GM21737 (cell line): Measurements from ENCODE around the gene LNP1.
A peak's percentile ranks its signal among the peaks of the same experiment; 100 is the strongest.

Experiments used
- ATAC-seq: cut with Tn5 transposase; IDR thresholded peaks from one replicate; pipeline ENCODE4 v1.9.1; 2021; ENCODE audit warnings: mild to moderate bottlenecking, moderate library complexity; ENCODE audit not compliant: unreplicated experiment

The LNP1 gene

DNA sequence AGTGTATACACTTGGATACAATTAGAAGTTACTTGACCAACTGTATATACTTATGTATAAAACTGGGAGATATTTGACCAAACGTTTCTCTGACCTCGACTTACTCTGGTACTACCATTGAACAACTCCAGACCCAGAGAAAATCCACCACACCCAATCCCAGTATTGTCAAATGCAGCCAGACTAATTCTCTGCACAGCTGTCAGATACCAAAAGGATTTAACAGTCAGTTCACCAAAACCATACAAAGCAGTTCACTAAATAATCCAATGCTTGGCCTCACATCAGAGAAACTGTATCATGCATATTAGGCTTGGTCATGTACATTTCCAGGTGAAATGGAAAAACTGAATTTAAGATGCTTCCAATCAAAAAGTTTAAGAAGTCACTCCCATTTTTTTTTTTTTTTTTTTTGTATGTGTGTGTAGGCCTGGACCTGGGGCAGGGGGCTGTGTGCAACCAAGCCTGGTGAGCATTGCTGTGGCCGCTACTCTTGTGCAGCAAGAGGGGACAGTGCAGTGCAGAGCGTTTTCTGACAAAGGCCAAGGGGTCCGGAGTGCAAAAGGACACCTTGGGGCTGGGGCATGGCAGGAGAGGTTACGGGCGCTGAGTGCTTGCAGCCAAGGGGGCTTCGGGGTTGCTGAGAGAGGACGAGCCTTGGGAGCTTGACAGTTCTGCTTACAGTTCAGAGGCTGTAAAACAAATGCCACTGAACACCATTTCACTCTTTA, 1.8 kb upstream of the LNP1 start:
- ATAC-seq: no peak

- ATAC-seq: peak; percentile 13
Measured at GRCh38 chr3:100400419-100400779, 940 bp upstream of the LNP1 start.

GRCh38 chr3:100401674-100402041, 319 bp downstream of the LNP1 start:
- peak; percentile 20 for ATAC-seq

DNA sequence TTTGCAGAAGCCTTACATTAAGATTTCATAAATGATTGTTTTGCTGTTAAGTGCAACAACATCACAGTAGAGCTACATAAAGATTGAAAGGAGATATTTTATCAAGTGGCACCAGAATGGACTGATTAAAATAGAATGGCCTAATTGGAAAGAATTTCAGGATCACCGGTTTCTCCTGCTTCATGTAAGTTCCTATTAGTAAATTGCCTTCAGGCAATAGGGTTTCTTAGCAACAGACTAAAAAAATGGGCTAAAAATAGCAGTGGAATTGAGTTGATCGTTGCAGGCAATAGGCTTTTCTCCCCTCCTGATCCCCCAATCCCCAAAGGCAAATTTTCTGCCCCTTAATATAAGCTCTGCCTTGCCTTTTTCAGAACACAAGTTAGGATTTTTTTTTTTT, 917 bp downstream of the LNP1 start:
- ATAC-seq: no peak

DNA sequence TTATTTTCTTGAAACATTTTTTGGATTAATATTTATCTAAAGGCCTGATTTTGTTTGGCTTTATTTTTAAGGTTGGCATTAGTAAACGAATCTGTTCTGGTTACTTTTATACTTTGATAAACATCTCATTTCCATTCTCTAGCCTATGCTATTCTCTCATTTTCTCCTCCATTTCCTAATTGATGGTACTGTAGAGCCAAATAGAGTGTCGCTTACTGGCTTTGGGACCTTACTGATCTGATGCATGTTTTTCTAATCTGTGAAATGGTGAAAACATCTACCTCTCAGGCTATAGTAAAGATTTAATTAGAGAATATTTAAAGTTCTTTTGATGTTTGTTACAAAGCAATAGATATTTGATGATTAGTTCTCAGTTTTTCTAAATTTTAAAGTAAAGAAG, 1.6 kb downstream of the LNP1 start:
- no peak for ATAC-seq

DNA sequence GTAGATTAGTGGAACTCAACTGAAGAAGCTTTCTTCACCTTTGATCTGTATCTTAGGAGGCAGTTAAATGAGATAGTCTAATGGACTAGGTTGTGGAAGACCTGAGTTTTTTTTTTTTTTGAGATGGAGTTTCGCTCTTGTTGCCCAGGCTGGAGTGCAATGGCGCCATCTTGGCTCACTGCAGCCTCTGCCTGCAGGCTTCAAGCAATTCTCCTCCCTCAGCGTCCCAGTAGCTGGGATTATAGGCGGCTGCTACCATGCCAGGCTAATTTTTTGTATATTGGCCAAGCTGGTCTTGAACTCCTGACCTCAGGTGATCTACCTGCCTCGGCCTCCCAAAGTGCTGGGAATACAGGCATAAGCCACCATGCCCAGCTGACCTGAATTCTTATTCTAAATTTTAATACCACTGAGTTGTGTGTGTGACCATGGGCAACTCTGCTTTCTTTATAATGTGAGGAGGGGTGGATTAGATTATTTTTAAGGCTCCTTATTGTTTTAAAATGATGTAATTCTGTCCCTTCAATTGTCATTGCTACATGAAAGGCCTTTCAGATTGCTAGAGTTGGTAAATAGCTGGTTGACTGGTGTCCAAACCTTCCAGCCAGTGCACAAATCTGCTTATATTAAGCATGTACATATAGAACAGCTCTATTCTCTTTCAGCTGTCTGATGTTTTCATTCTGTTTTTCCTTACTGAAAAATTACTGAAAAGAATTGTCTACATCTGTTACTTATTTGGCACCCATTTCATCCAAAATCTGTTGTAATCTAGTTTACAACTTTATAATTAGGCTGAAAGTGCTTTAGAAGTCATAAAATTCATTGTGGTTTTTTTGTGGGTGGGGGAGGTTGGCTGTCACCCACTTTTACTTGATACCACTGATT, 2.3 kb downstream of the LNP1 start:
- no peak for ATAC-seq

DNA sequence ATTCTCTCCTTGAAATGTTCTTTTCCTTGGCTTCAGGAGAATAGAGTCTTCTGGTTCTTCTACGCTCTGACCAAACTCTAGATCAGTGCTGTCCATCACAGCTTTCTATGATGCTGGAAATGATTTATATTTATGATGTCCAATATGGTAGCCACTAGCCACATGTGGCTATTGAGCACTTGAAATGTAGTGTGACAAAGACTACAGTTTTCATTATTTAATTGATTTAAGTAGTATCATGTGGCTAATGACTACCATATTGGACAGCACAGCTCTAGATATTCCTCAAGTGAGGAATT, 2.9 kb downstream of the LNP1 start:
- no peak for ATAC-seq

GRCh38 chr3:100407164-100407563, 5.8 kb downstream of the LNP1 start:
- ATAC-seq: no peak

DNA sequence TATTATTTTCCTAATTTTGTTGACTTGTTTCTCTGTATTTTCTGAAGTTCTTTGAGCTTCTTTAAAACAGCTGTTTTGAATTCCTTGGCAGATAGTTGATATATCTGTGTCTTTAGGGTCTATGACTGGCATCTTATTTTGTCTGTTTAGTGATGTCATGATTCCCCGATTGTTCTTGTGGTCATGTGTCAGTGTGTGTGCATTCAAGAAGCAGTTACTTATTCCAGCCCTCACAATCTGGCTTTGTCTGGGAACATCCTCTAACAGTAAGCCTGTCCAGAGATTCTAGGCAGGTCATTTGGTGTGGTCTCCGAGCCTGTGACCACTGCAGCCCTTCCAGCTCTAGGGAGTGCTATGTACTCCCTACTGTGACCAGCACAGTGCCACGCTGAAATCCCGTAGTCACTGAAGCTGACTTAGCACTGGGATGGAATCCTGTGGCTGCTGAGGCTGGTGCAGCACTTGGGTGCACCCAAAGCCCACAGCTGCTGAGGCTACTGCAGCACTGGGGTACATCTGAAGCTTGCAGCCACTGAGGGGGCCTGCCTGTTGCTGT, 6.7 kb downstream of the LNP1 start:
- no peak for ATAC-seq

- ATAC-seq: no peak
Measured at GRCh38 chr3:100411091-100411982, 10.0 kb downstream of the LNP1 start.

- no peak for ATAC-seq
Measured at GRCh38 chr3:100412912-100413590, 11.7 kb downstream of the LNP1 start.

GRCh38 chr3:100413613-100414012, 12.3 kb downstream of the LNP1 start:
- ATAC-seq: no peak

DNA sequence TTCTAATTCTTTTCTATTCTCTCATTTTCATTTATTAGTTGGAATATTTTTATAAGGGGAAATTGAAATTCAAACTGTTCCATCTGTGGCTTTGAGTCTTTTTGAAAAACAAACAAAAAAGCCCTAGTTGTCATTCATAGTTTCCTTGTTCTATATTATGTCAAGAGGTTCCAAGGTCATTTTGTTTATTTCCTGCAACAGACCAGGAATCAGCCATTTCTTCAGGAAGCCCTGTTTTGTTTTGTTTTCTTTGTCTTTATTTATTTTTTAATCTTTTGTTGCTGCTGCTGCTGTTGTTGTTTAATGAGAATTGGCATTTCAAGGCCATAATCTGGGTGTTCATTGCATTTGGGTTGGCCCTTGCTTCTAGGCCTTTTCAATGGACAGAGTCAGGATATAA, 14.8 kb downstream of the LNP1 start:
- no peak for ATAC-seq

GRCh38 chr3:100416863-100417262, 15.5 kb downstream of the LNP1 start:
- ATAC-seq: no peak

DNA sequence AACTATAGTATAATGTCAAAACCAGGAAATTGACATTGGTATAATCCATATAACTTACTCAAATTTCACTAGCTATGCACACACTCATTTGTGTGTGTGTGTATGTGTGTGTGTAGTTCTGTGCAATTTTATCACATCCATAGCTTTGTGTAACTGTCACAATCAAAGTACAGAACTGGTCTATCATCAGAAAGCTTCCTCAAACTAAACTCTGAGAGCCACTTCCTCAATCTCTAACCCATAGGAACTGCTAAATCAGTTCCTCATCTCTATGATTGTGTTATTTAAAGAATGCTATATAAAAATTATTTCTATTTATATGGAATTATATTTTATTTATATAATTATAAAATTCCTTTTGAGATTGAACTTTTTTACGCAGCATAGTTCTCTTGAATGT, 18.1 kb downstream of the LNP1 start:
- ATAC-seq: no peak

DNA sequence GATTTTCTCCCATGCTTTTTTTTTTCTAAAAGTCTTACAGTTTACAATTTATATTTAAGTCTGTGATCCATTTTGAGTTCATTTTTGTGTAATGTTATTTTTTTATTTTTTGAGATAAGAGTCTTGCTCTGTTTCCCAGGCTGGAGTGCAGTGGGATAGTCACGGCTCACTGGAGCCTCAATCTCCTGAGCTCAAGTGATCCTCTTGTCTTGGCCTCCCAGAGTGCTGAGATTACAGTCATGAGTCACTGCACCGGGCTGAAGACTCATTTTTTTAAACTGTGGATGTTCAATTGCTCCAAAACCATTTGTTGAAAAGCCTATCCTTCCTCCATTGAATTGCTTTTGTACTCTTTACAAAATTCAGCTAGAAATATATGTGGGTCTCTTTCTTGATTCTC, 19.5 kb downstream of the LNP1 start:
- ATAC-seq: no peak

DNA sequence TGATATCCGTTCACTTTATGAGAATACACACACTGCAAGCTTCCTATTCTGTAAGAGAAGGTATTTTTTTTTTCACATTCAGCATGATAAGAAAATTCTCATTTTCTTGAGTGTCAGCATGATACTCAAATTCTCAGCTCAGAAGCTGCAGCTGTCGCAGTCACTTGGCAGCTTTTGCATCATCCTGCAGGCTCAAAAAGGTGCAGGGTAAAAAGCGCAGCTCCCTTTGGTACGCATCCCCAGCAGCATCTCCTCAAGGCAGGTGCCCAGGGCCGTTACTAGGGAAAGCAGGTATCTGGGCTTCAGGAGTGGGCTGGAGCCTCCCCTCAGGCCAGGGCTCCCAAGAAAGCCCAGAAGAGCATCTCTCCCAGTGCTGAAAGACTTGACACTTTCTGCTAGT, 22.3 kb downstream of the LNP1 start:
- ATAC-seq: no peak

- ATAC-seq: no peak
Measured at GRCh38 chr3:100424261-100424660, 22.9 kb downstream of the LNP1 start.

DNA sequence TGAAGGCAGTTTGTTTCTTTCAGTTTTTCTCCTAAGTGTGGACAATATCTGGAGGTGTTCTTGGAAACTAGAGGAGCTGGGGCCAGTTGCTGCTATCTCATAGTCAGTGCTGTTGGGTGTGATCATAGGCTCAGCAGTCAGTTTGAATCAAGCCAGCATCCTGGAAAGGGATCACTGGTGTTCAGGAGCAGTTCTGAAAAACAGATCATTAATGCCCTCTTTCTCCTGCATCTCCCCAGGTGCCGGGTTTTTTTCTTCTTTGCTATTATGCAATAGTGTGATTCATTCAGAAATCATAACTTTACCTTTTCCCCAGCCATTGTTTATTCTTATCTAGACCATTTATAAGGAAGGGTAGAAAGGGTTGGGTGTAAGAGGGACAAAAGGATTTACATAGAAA, 24.0 kb downstream of the LNP1 start:
- ATAC-seq: no peak

DNA sequence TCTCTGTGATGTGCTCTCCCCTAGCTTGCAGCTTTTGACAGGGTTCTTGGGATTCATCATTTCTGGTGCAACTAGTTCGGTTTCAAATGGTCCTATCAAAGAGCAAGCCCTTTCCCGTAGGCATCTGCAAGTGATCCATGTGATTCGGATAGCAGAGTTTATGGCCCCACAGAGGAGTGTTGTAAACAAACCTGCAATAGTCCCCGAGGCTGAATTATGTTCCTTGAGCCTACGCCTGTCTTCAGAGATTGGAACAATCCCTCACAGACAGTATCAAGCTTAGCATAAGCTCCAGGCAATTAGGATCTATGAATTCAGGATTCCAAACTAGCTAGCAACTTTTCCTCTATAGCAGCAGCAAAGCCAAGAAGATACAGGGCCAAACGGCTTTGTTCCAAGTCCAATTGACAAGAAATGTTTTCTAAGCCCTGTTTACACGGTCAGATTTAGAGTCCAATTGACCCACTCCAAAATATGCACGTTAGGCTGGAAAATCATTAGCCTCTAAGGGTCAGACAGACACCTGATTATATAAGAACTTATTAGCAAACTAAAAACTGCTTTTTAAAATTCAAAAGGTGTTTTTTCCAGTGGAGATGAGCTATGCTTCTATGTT, 24.8 kb downstream of the LNP1 start:
- no peak for ATAC-seq
